Adipocyte (in vitro differentiated cells): ENCODE data around the gene TAT.
"Not testable (repeated sequence)": the region's sequence is repeated elsewhere in the genome, so short reads cannot be mapped to it uniquely, and the experiment has no call there.

Source experiments
- DNase-seq: peaks from one replicate; pipeline ENCODE4 v3.0.0-alpha.2; 2015; ENCODE audit warnings: low read depth
- H3K27me3 ChIP-seq: replicated peaks from 2 replicates; pipeline ENCODE4 v1.7.0; 2013; ENCODE audit warnings: mild to moderate bottlenecking, low read length, moderate library complexity; ENCODE audit not compliant: control insufficient read depth, insufficient read depth
- H3K36me3 ChIP-seq: 2 replicates; pipeline ENCODE4 v1.7.0; 2013; ENCODE audit warnings: low read length, mild to moderate bottlenecking, moderate library complexity; ENCODE audit not compliant: control insufficient read depth, insufficient read depth, severe bottlenecking
- H3K4me1 ChIP-seq: 2 replicates; pipeline ENCODE4 v1.7.0; 2013; ENCODE audit warnings: mild to moderate bottlenecking, low read length, moderate library complexity; ENCODE audit not compliant: control insufficient read depth, insufficient read depth
- H3K4me3 ChIP-seq: 2 replicates; pipeline ENCODE4 v1.7.0; 2013; ENCODE audit warnings: mild to moderate bottlenecking, low read length, moderate library complexity
- H3K9ac ChIP-seq: 2 replicates; pipeline ENCODE4 v1.7.0; 2013; ENCODE audit warnings: mild to moderate bottlenecking, low read length, moderate library complexity
- H3K9me3 ChIP-seq: 2 replicates; pipeline ENCODE4 v1.7.0; 2013; ENCODE audit warnings: mild to moderate bottlenecking, low read length, moderate library complexity; ENCODE audit not compliant: control insufficient read depth

TAT gene

DNA sequence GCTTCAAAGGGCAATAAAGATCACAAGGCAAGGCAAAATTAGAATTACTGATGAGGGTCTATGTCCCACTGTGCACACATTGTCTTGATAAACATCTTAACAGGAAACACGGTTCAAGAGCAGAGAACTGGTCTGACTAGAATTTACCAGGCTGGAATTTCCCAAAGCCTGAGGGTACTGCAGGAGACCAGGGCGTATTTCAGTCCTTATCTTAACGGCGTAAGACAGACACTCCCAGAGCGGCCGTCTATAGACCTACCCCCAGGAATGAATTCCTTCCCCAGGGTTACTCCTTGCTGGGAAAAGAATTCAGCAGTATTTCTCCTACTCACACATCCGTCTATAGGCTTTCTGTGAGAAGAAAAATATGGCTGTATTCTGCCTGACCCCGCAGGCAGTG is 15.0 kb downstream of the TAT start:
- not testable (repeated sequence) for DNase-seq, H3K27me3 ChIP-seq, H3K9ac ChIP-seq, H3K9me3 ChIP-seq, H3K4me3 ChIP-seq, H3K36me3 ChIP-seq
- peaks cover 51% of the 10 kb centered on the region for H3K4me1 ChIP-seq

DNA sequence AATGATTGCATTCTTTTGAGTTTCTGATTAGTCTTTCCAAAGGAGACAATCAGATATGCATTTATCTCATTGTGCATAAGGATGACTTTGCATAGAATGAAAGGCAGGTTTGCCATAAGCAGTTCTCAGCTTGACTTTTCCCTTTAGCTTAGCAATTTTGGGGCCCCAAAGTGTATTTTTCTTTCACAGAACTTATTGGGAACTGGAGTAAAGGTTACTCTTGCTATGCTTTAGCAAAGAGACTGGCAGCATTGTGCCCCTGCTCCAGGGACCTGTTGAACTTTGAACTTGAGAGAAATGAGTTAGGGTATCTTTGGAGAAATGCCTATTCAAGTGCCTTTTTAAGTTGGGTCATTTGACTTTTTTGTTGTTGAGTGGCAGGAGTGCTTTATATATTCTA is 17.0 kb downstream of the TAT start:
- Histone ChIP-seq H3K36me3 (no peaks in the 10 kb centered on the region), H3K4me3 (no peak overlapping the region), H3K9me3 (peaks cover 8% of the 10 kb centered on the region), H3K9ac (peak overlapping the region; percentile 69), H3K27me3 (no peaks in the 10 kb centered on the region), H3K4me1 (peaks cover 61% of the 10 kb centered on the region)
- DNase-seq: no peak

GRCh38 chr16:71557954-71558582 is 18.8 kb downstream of the TAT start:
- Histone ChIP-seq H3K36me3 (no peaks in the 10 kb centered on the region), H3K4me1 (peaks cover 55% of the 10 kb centered on the region), H3K27me3 (no peaks in the 10 kb centered on the region)

DNA sequence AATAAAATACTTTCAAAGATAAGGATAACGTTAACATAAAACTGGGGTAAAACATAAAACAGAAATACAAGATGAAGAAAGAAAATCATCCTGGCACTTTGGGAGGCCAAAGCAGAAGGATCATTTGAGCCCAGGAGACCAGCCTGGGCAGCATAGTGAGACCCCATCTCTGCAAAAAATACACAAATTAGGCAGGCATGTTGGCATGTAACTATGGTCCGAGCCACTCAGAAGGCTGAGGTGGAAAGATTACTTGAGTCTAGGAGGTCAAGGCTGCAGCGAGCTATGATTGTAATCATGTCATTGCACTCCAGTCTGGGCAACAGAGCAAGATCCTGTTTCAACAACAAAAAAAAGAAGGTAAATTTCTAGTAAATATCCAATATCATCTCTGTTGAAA is 19.6 kb downstream of the TAT start:
- Histone ChIP-seq H3K27me3 (no peaks in the 10 kb centered on the region), H3K9ac (peak overlapping the region; percentile 42), H3K36me3 (no peaks in the 10 kb centered on the region), H3K4me3 (no peak overlapping the region), H3K9me3 (peaks cover 4% of the 10 kb centered on the region), H3K4me1 (peaks cover 55% of the 10 kb centered on the region)
- no peak for DNase-seq

More at GRCh38 chr16:71557954-71558582, 18.8 kb downstream of the TAT start:
- peak overlapping the region; percentile 81 for H3K9ac ChIP-seq
- no peak for DNase-seq
- peaks cover 8% of the 10 kb centered on the region for H3K9me3 ChIP-seq
- H3K4me3 ChIP-seq: no peak overlapping the region

- Histone ChIP-seq H3K36me3 (no peaks in the 10 kb centered on the region), H3K4me3 (no peak overlapping the region), H3K9me3 (no peaks in the 10 kb centered on the region), H3K4me1 (peaks cover 48% of the 10 kb centered on the region), H3K27me3 (no peaks in the 10 kb centered on the region), H3K9ac (no peak overlapping the region)
- peak; percentile 2 for DNase-seq
Measured at GRCh38 chr16:71555230-71555891, 21.5 kb downstream of the TAT start.

GRCh38 chr16:71552698-71553503 is 24.0 kb downstream of the TAT start:
- Histone ChIP-seq H3K9me3 (no peaks in the 10 kb centered on the region), H3K36me3 (no peaks in the 10 kb centered on the region), H3K9ac (no peak overlapping the region), H3K27me3 (peaks cover 11% of the 10 kb centered on the region), H3K4me3 (no peak overlapping the region), H3K4me1 (peaks cover 23% of the 10 kb centered on the region)
- no peak for DNase-seq

GRCh38 chr16:71547168-71547567 is 29.7 kb downstream of the TAT start:
- H3K9ac ChIP-seq: no peak overlapping the region
- DNase-seq: no peak
- H3K27me3 ChIP-seq: peaks cover 20% of the 10 kb centered on the region
- H3K9me3 ChIP-seq: no peaks in the 10 kb centered on the region
- no peaks in the 10 kb centered on the region for H3K36me3 ChIP-seq
- H3K4me1 ChIP-seq: peaks cover 5% of the 10 kb centered on the region
- no peak overlapping the region for H3K4me3 ChIP-seq

- no peaks in the 10 kb centered on the region for H3K36me3 ChIP-seq
- DNase-seq: peak; percentile 11
- H3K4me3 ChIP-seq: peak overlapping the region; percentile 45
- no peaks in the 10 kb centered on the region for H3K9me3 ChIP-seq
- H3K9ac ChIP-seq: no peak overlapping the region
- H3K27me3 ChIP-seq: peaks cover 26% of the 10 kb centered on the region
- H3K4me1 ChIP-seq: peaks cover 10% of the 10 kb centered on the region
Measured at GRCh38 chr16:71542377-71542776, 34.5 kb downstream of the TAT start.

DNA sequence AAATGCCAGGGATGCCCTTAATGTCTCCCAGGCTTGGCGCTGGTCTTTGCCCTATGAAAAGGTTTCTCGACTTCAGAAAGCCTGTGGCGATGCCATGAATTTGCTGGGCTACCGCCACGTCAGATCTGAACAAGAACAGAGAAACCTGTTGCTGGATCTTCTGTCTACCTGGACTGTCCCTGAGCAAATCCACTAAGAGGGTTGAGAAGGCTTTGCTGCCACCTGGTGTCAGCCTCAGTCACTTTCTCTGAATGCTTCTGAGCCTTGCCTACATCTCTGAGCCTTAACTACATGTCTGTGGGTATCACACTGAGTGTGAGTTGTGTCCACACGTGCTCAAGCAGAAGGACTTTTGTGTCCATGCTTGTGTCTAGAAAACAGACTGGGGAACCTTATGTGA is 39.2 kb downstream of the TAT start:
- H3K4me3 ChIP-seq: no peak overlapping the region
- no peak overlapping the region for H3K9ac ChIP-seq
- H3K36me3 ChIP-seq: no peaks in the 10 kb centered on the region
- H3K9me3 ChIP-seq: no peaks in the 10 kb centered on the region
- H3K4me1 ChIP-seq: peaks cover 14% of the 10 kb centered on the region
- peaks cover 20% of the 10 kb centered on the region for H3K27me3 ChIP-seq
- peak; percentile 44 for DNase-seq

DNA sequence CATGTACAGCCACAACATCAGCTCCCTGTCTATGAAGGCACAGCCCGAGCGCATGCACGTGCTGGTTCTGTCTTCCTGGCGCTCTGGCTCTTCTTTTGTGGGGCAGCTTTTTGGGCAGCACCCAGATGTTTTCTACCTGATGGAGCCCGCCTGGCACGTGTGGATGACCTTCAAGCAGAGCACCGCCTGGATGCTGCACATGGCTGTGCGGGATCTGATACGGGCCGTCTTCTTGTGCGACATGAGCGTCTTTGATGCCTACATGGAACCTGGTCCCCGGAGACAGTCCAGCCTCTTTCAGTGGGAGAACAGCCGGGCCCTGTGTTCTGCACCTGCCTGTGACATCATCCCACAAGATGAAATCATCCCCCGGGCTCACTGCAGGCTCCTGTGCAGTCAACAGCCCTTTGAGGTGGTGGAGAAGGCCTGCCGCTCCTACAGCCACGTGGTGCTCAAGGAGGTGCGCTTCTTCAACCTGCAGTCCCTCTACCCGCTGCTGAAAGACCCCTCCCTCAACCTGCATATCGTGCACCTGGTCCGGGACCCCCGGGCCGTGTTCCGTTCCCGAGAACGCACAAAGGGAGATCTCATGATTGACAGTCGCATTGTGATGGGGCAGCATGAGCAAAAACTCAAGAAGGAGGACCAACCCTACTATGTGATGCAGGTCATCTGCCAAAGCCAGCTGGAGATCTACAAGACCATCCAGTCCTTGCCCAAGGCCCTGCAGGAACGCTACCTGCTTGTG is 40.0 kb downstream of the TAT start:
- no peaks in the 10 kb centered on the region for H3K9me3 ChIP-seq
- H3K4me1 ChIP-seq: peaks cover 9% of the 10 kb centered on the region
- no peak overlapping the region for H3K9ac ChIP-seq
- H3K4me3 ChIP-seq: no peak overlapping the region
- no peak for DNase-seq
- peaks cover 20% of the 10 kb centered on the region for H3K27me3 ChIP-seq
- H3K36me3 ChIP-seq: no peaks in the 10 kb centered on the region

- Histone ChIP-seq H3K4me3 (no peak overlapping the region), H3K9me3 (no peaks in the 10 kb centered on the region), H3K9ac (no peak overlapping the region), H3K4me1 (peaks cover 4% of the 10 kb centered on the region), H3K27me3 (peaks cover 9% of the 10 kb centered on the region), H3K36me3 (no peaks in the 10 kb centered on the region)
- no peak for DNase-seq
Measured at GRCh38 chr16:71532366-71532765, 44.5 kb downstream of the TAT start.
